ENCODE results near the gene MAP3K5. TPM values are rescaled to one million over a fixed set of nuclear protein-coding genes. Genes with fewer than 3 reads are reported as not detected.

Gene MAP3K5
- total and polyA plus RNA-seq, 7 donors = 7.4 to 17.8 (median 9.4) TPM

- no peaks in the 10 kb centered on the region for H3K36me3 ChIP-seq
- H3K4me1 ChIP-seq = peaks cover 0 to 3% (median 1%) of the 10 kb centered on the region in 4 donors
- WGBS, 2 donors = 29 to 43% methylated on average over 1 of the region's 1 CpG
- no peak for DNase-seq
- TF ChIP-seq CTCF (IDR thresholded peaks at IDR 0.05) (no peak), EP300 (IDR thresholded peaks at IDR 0.05) (no peak), POLR2AphosphoS5 (IDR thresholded peaks at IDR 0.05) (no peak), POLR2A (IDR thresholded peaks at IDR 0.05) (no peak)
- peaks cover 0 to 11% (median 4%) of the 10 kb centered on the region in 3 donors for H3K27me3 ChIP-seq
- no peaks in the 10 kb centered on the region for H3K9me3 ChIP-seq
- H3K4me3 ChIP-seq = no peak overlapping the region
- no peak overlapping the region for H3K27ac ChIP-seq
- intact Hi-C loops (cut with DNase I) = no loop called here
Observed at GRCh38 chr6:136544326-136544725, 248.0 kb downstream of the MAP3K5 start.

- Histone ChIP-seq H3K4me1 (no peaks in the 10 kb centered on the region), H3K36me3 (no peaks in the 10 kb centered on the region), H3K4me3 (no peak overlapping the region), H3K27ac (no peak overlapping the region), H3K9me3 (no peaks in the 10 kb centered on the region), H3K27me3 (no peaks in the 10 kb centered on the region)
- DNase-seq = no peak
- TF ChIP-seq CTCF (IDR thresholded peaks at IDR 0.05) (no peak), EP300 (IDR thresholded peaks at IDR 0.05) (no peak), POLR2AphosphoS5 (IDR thresholded peaks at IDR 0.05) (no peak), POLR2A (IDR thresholded peaks at IDR 0.05) (no peak)
- intact Hi-C loops (cut with DNase I) = no loop called here
- WGBS, 2 donors = 64 to 85% methylated on average over 2 of the region's 2 CpGs
Observed at GRCh38 chr6:136541395-136541794, 250.9 kb downstream of the MAP3K5 start.

- 80 to 85% methylated on average over 6 of the region's 6 CpGs for WGBS, 2 donors
- no peaks in the 10 kb centered on the region for H3K36me3 ChIP-seq
- H3K4me1 ChIP-seq = no peaks in the 10 kb centered on the region
- no peak overlapping the region for H3K27ac ChIP-seq
- TF ChIP-seq CTCF (IDR thresholded peaks at IDR 0.05) (no peak), POLR2AphosphoS5 (IDR thresholded peaks at IDR 0.05) (no peak), POLR2A (IDR thresholded peaks at IDR 0.05) (no peak), EP300 (IDR thresholded peaks at IDR 0.05) (no peak)
- DNase-seq = no peak
- no peak overlapping the region for H3K4me3 ChIP-seq
- H3K9me3 ChIP-seq = no peaks in the 10 kb centered on the region
- intact Hi-C loops (cut with DNase I) = no loop called here
- no peaks in the 10 kb centered on the region for H3K27me3 ChIP-seq
Observed at GRCh38 chr6:136539967-136540652, 252.2 kb downstream of the MAP3K5 start.

GRCh38 chr6:136538836-136539235 is 253.4 kb downstream of the MAP3K5 start:
- Histone ChIP-seq H3K4me1 (no peaks in the 10 kb centered on the region), H3K9me3 (no peaks in the 10 kb centered on the region), H3K36me3 (no peaks in the 10 kb centered on the region), H3K27ac (no peak overlapping the region), H3K27me3 (no peaks in the 10 kb centered on the region), H3K4me3 (no peak overlapping the region)
- TF ChIP-seq POLR2A (IDR thresholded peaks at IDR 0.05) = no peak
- intact Hi-C loops (cut with DNase I) = no loop called here
- 59 to 82% methylated on average over 4 of the region's 4 CpGs for WGBS, 2 donors
- no peak for DNase-seq

- intact Hi-C loops (cut with DNase I) = no loop called here
- Histone ChIP-seq H3K27ac (no peak overlapping the region), H3K9me3 (no peaks in the 10 kb centered on the region), H3K36me3 (no peaks in the 10 kb centered on the region), H3K27me3 (no peaks in the 10 kb centered on the region), H3K4me1 (no peaks in the 10 kb centered on the region), H3K4me3 (no peak overlapping the region)
- TF ChIP-seq CTCF (IDR thresholded peaks at IDR 0.05) (no peak), EP300 (IDR thresholded peaks at IDR 0.05) (no peak), POLR2A (IDR thresholded peaks at IDR 0.05) (no peak), POLR2AphosphoS5 (IDR thresholded peaks at IDR 0.05) (no peak)
- WGBS, 2 donors = 90 to 93% methylated on average over 8 of the region's 8 CpGs
- DNase-seq = no peak
Observed at GRCh38 chr6:136535880-136536650, 256.2 kb downstream of the MAP3K5 start.

Data from sigmoid colon (tissue), 7 donors.